Glomerular visceral epithelial cell (primary cell): Measurements from ENCODE around the gene METAP1D.
"Not testable (repeated sequence)": the region's sequence is repeated elsewhere in the genome, so short reads cannot be mapped to it uniquely, and the experiment has no call there.

Source experiments
- DNase-seq: peaks from one replicate; pipeline ENCODE4 v3.0.0-alpha.2; 2016; ENCODE audit errors: extremely low spot score

The METAP1D gene

GRCh38 chr2:171999604-172000469 lies at the start of gene METAP1D:
TSS of gene METAP1D (plus strand) at chr2:171999953. CDS start at chr2:171999970, 17 bp downstream.
- DNase-seq, result peak; percentile 95

- DNase-seq, result no peak
Observed at GRCh38 chr2:171952276-171952675, 47.5 kb upstream of the METAP1D start.

GRCh38 chr2:171952748-171953147 lies 47.0 kb upstream of the METAP1D start:
- no peak for DNase-seq

- no peak for DNase-seq
Observed at GRCh38 chr2:171956135-171956825, 43.5 kb upstream of the METAP1D start.

GRCh38 chr2:171957061-171957460 lies 42.7 kb upstream of the METAP1D start:
- DNase-seq, result peak; percentile 13

- peak; percentile 21 for DNase-seq
Observed at GRCh38 chr2:171958475-171958874, 41.3 kb upstream of the METAP1D start.

GRCh38 chr2:171959998-171960397 lies 39.8 kb upstream of the METAP1D start:
- DNase-seq, result no peak

- DNase-seq, result no peak
Observed at GRCh38 chr2:171960570-171960969, 39.2 kb upstream of the METAP1D start.

- no peak for DNase-seq
Observed at GRCh38 chr2:171963198-171963597, 36.6 kb upstream of the METAP1D start.

GRCh38 chr2:171964308-171964707 lies 35.4 kb upstream of the METAP1D start:
- DNase-seq, result no peak

GRCh38 chr2:171965238-171965637 lies 34.5 kb upstream of the METAP1D start:
- no peak for DNase-seq

GRCh38 chr2:171965661-171966060 lies 34.1 kb upstream of the METAP1D start:
- DNase-seq, result no peak

- DNase-seq, result no peak
Observed at GRCh38 chr2:171966235-171966634, 33.5 kb upstream of the METAP1D start.

- DNase-seq, result no peak
Observed at GRCh38 chr2:171966688-171967087, 33.1 kb upstream of the METAP1D start.

- no peak for DNase-seq
Observed at GRCh38 chr2:171968509-171968908, 31.2 kb upstream of the METAP1D start.

GRCh38 chr2:171972329-171972982 lies 27.3 kb upstream of the METAP1D start:
- DNase-seq, result no peak

GRCh38 chr2:171979103-171979502 lies 20.6 kb upstream of the METAP1D start:
- no peak for DNase-seq

- not testable (repeated sequence) for DNase-seq
Observed at GRCh38 chr2:171983924-171984323, 15.8 kb upstream of the METAP1D start.

GRCh38 chr2:171985076-171985475 lies 14.7 kb upstream of the METAP1D start:
- DNase-seq, result no peak

- no peak for DNase-seq
Observed at GRCh38 chr2:171986778-171987177, 13.0 kb upstream of the METAP1D start.

GRCh38 chr2:171991027-171991426 lies 8.7 kb upstream of the METAP1D start:
- no peak for DNase-seq

- DNase-seq, result no peak
Observed at GRCh38 chr2:171995586-171995985, 4.2 kb upstream of the METAP1D start.

GRCh38 chr2:171996021-171996420 lies 3.7 kb upstream of the METAP1D start:
- DNase-seq, result no peak
